Breast epithelium (tissue), 3 donors: Measurements from ENCODE around the gene CTNND2.

Experiments
- POLR2A ChIP-seq: fragments of 450-650 bp; IDR thresholded peaks from one replicate; pipeline ENCODE4 v1.6.1; 2016; ENCODE audit warnings: antibody characterized with exemption, mild to moderate bottlenecking, moderate library complexity
- TF ChIP-seq, protein P1 (sequence below), 3 donors: fragments of 450-650 bp; IDR thresholded peaks; one replicate each; pipeline ENCODE4 v1.5.1; 2016 to 2017; ENCODE audit warnings: antibody characterized with exemption in 3 of 3, mild to moderate bottlenecking in 3 of 3, moderate library complexity in 3 of 3

DNA sequence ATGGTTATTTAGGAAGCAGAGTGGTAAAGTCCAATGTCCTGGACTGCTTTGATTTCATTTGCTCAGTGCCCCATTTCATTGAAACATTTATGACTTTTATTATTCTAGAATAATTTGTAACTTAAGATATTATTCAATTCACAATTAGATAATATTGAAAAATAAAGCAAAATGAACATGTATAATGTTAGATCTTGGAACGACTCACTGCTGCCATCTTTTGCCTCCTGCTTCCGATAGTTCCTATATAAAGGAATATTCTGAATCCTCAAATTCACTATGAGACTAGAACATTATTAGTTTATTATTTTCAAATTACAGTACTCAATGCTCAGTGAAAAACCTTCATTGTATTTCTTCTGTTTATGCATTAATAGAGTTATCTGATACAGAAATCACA lies 2.3 kb upstream of the CTNND2 start:
- TF ChIP-seq, protein P1, sequence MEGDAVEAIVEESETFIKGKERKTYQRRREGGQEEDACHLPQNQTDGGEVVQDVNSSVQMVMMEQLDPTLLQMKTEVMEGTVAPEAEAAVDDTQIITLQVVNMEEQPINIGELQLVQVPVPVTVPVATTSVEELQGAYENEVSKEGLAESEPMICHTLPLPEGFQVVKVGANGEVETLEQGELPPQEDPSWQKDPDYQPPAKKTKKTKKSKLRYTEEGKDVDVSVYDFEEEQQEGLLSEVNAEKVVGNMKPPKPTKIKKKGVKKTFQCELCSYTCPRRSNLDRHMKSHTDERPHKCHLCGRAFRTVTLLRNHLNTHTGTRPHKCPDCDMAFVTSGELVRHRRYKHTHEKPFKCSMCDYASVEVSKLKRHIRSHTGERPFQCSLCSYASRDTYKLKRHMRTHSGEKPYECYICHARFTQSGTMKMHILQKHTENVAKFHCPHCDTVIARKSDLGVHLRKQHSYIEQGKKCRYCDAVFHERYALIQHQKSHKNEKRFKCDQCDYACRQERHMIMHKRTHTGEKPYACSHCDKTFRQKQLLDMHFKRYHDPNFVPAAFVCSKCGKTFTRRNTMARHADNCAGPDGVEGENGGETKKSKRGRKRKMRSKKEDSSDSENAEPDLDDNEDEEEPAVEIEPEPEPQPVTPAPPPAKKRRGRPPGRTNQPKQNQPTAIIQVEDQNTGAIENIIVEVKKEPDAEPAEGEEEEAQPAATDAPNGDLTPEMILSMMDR (IDR thresholded peaks at IDR 0.05), result no peak
- TF ChIP-seq POLR2A, result no peak
